HepG2 (cell line): ENCODE data around the gene SLC39A2. TPM values are rescaled to one million over a fixed set of nuclear protein-coding genes. Genes with fewer than 3 reads are reported as not detected.

Experiments
- CREM ChIP-seq, 2 experiments: sonication (generic) in 1 of 2; formaldehyde crosslinking in 1 of 2; IDR thresholded peaks; 2 replicates each; pipeline versions ENCODE4 v1.4.0 to v1.6.1; 2016 to 2020; ENCODE audit warnings: antibody characterized with exemption in 1 of 2, mild to moderate bottlenecking in 1 of 2, missing genetic modification reagents in 1 of 2
- ERF ChIP-seq: IDR thresholded peaks from 2 replicates; pipeline ENCODE4 v1.6.1; 2018; ENCODE audit warnings: missing biosample characterization, missing genetic modification reagents
- ETS1 ChIP-seq: sonication (generic); formaldehyde crosslinking; IDR thresholded peaks from 2 replicates; pipeline ENCODE4 v1.4.0; 2020; ENCODE audit warnings: missing genetic modification reagents
- FUBP1 ChIP-seq: sonication (generic); formaldehyde crosslinking; IDR thresholded peaks from 2 replicates; pipeline ENCODE4 v1.5.1; 2020; ENCODE audit warnings: missing genetic modification reagents, mild to moderate bottlenecking, borderline replicate concordance
- GATAD2A ChIP-seq: IDR thresholded peaks from 2 replicates; pipeline ENCODE4 v1.6.1; 2016
- HNF1A ChIP-seq, 2 experiments: sonication (generic) in 1 of 2; formaldehyde crosslinking in 1 of 2; IDR thresholded peaks; 2 replicates each; pipeline versions ENCODE4 v1.4.0 to v1.6.1; 2016 to 2020; ENCODE audit warnings: borderline replicate concordance in 1 of 2, low read depth in 1 of 2, mild to moderate bottlenecking in 1 of 2, missing genetic modification reagents in 1 of 2
- HNF4A ChIP-seq: sonication (generic); formaldehyde crosslinking; IDR thresholded peaks from 2 replicates; pipeline ENCODE4 v1.4.0; 2020; ENCODE audit warnings: missing genetic modification reagents
- SPEN ChIP-seq: sonication (generic); formaldehyde crosslinking; IDR thresholded peaks from 2 replicates; pipeline ENCODE4 v1.5.1; 2020; ENCODE audit warnings: low read depth, mild to moderate bottlenecking, missing genetic modification reagents
- TBX2 ChIP-seq: sonication (generic); formaldehyde crosslinking; IDR thresholded peaks from 2 replicates; pipeline ENCODE4 v1.5.0; 2020; ENCODE audit warnings: missing genetic modification reagents, mild to moderate bottlenecking, borderline replicate concordance
- TSC22D2 ChIP-seq: sonication (generic); formaldehyde crosslinking; IDR thresholded peaks from 2 replicates; pipeline ENCODE4 v1.5.1; 2020; ENCODE audit warnings: missing genetic modification reagents, mild to moderate bottlenecking, borderline replicate concordance
- ZNF205 ChIP-seq: IDR thresholded peaks from 2 replicates; pipeline ENCODE4 v1.6.1; 2018; ENCODE audit warnings: missing biosample characterization, missing genetic modification reagents
- ZNF224 ChIP-seq: sonication (generic); formaldehyde crosslinking; IDR thresholded peaks from 2 replicates; pipeline ENCODE4 v1.5.0; 2020; ENCODE audit warnings: mild to moderate bottlenecking, missing genetic modification reagents
- ZNF24 ChIP-seq: fragments of 450-650 bp; IDR thresholded peaks from 2 replicates; pipeline ENCODE4 v1.6.1; 2017; ENCODE audit warnings: antibody characterized with exemption, mild to moderate bottlenecking
- ZNF367 ChIP-seq: sonication (generic); formaldehyde crosslinking; IDR thresholded peaks from 2 replicates; pipeline ENCODE4 v1.4.0; 2020; ENCODE audit warnings: missing genetic modification reagents, borderline replicate concordance
- ZNF451 ChIP-seq: sonication (generic); formaldehyde crosslinking; IDR thresholded peaks from 2 replicates; pipeline ENCODE4 v1.5.0; 2020; ENCODE audit warnings: mild to moderate bottlenecking, missing genetic modification reagents
- ZNF460 ChIP-seq: sonication (generic); formaldehyde crosslinking; IDR thresholded peaks from 2 replicates; pipeline ENCODE4 v1.5.1; 2020; ENCODE audit warnings: missing genetic modification reagents, mild to moderate bottlenecking, borderline replicate concordance
- ZNF556 ChIP-seq: sonication (generic); formaldehyde crosslinking; IDR thresholded peaks from 2 replicates; pipeline ENCODE4 v1.4.0; 2020; ENCODE audit warnings: mild to moderate bottlenecking, missing genetic modification reagents, borderline replicate concordance
- polyA plus RNA-seq, 8 experiments: library from polyadenylated mRNA; depleted of rRNA in 3 of 8; stranded (reverse) in 7 of 8; unstranded in 1 of 8; fragments of >200 nt; fragmentation: Illumina TruSeq in 4 of 8; extraction: Trizol in 4 of 8; gene quantifications; 2 replicates each; pipeline versions ENCODE4 v1.2.1 to v1.2.3, GENCODE V29; 2011 to 2016; ENCODE audit warnings: low read depth in 4 of 8, missing spikeins in 1 of 8, mixed read lengths in 1 of 8; ENCODE audit not compliant: insufficient read depth in 1 of 8
- total RNA-seq, 5 experiments: library from RNA; depleted of rRNA; stranded (reverse); fragments of >200 nt; fragmentation: Illumina TruSeq; extraction: Trizol; gene quantifications; 2 replicates each; pipeline ENCODE4 v1.2.3, GENCODE V29; 2016; ENCODE audit warnings: low read depth in 1 of 5

Gene SLC39A2
- total and polyA plus RNA-seq, 2 of the 13 experiments (the other 11 are each of a cell fraction or from before 2014, with no cell fraction given) = 0.08 to 0.11 TPM

GRCh38 chr14:21043974-21044618 is 45.0 kb downstream of the SLC39A2 start (continued):
- no peak for TF ChIP-seq FUBP1 (CRISPR knock-in tag)
- no peak for TF ChIP-seq ZNF367 (CRISPR knock-in tag)
- 0 out of 2 replicates have a peak, but pooled peaks have one; percentile 60 for TF ChIP-seq ZNF451 (CRISPR knock-in tag)
- peak; percentile 68 for TF ChIP-seq HNF4A (CRISPR knock-in tag)
- TF ChIP-seq ZNF205 = no peak
- peak; percentile 80 for TF ChIP-seq SPEN (CRISPR knock-in tag)
- TF ChIP-seq HNF1A (IDR thresholded peaks at IDR 0.05; ENCODE audit: low read depth) = no peak
- no peak for TF ChIP-seq HNF1A (CRISPR knock-in tag; IDR thresholded peaks at IDR 0.05; ENCODE audit: borderline replicate concordance)
- peak; percentile 43; the same call in 1 of the 2 replicates for TF ChIP-seq ERF (CRISPR knock-in tag)
- TF ChIP-seq ZNF556 (CRISPR knock-in tag) = no peak
- TF ChIP-seq TBX2 (CRISPR knock-in tag) = 0 out of 2 replicates have a peak, but pooled peaks have one; percentile 34
- TF ChIP-seq CREM (IDR thresholded peaks at IDR 0.05) = peak; percentile 45; the same call in 1 of the 2 replicates
- no peak for TF ChIP-seq CREM (CRISPR knock-in tag; IDR thresholded peaks at IDR 0.05)
- TF ChIP-seq GATAD2A (CRISPR knock-in tag) = peak; percentile 74
- TF ChIP-seq ETS1 (CRISPR knock-in tag) = no peak
- no peak for TF ChIP-seq TSC22D2
- TF ChIP-seq ZNF460 = no peak
- TF ChIP-seq ZNF24 = peak; percentile 62; the same call in 1 of the 2 replicates
- no peak for TF ChIP-seq ZNF224 (CRISPR knock-in tag)
